ENCODE measurements around the gene FADD.
"Not testable (repeated sequence)": the region's sequence is repeated elsewhere in the genome, so short reads cannot be mapped to it uniquely, and the experiment has no call there.

The FADD gene

DNA sequence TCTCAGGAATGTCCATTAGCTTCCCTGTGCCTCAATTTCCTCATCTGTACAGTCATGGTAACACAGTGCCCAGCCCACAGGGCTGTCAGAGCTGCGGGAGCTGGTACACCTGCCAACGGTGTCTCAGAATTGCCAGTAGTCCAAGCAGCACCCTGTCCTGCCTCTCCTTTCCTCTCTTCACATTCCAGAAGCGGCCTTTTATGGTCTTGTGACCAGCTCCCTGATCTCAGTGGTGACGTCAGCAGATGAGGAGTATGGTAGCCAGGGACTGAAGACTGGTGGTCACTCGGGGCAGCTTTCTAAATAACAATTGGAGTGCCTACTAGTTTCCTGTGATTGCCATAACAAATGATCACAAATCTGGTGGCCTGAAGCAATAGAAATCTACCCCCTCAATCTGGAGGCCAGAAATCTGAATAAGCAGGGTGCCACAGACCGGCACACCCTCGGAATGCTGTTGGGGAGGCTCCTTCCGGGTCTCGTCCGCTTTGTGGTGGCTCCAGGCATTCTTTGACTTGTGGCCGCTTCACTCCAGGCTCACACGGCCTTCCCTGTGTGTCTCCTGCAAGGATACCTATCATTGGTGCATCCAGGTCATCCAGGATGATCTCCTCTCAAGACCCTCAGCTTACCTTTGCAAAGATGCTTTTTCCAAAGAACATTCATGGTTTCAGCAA lies 2.1 kb downstream of the FADD start:
- no peak for DNase-seq

GRCh38 chr11:70205766-70206165 lies 2.7 kb downstream of the FADD start:
- DNase-seq, result no peak

DNA sequence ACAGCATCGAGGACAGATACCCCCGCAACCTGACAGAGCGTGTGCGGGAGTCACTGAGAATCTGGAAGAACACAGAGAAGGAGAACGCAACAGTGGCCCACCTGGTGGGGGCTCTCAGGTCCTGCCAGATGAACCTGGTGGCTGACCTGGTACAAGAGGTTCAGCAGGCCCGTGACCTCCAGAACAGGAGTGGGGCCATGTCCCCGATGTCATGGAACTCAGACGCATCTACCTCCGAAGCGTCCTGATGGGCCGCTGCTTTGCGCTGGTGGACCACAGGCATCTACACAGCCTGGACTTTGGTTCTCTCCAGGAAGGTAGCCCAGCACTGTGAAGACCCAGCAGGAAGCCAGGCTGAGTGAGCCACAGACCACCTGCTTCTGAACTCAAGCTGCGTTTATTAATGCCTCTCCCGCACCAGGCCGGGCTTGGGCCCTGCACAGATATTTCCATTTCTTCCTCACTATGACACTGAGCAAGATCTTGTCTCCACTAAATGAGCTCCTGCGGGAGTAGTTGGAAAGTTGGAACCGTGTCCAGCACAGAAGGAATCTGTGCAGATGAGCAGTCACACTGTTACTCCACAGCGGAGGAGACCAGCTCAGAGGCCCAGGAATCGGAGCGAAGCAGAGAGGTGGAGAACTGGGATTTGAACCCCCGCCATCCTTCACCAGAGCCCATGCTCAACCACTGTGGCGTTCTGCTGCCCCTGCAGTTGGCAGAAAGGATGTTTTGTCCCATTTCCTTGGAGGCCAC lies 3.3 kb downstream of the FADD start:
- no peak for DNase-seq

- DNase-seq, result no peak
Measured at GRCh38 chr11:70206982-70207376, 3.9 kb downstream of the FADD start.

GRCh38 chr11:70207531-70208131 lies 4.5 kb downstream of the FADD start:
- no peak for DNase-seq

- DNase-seq, result no peak
Measured at GRCh38 chr11:70209391-70209912, 6.4 kb downstream of the FADD start.

- DNase-seq, result no peak
Measured at GRCh38 chr11:70210051-70210501, 7.0 kb downstream of the FADD start.

DNA sequence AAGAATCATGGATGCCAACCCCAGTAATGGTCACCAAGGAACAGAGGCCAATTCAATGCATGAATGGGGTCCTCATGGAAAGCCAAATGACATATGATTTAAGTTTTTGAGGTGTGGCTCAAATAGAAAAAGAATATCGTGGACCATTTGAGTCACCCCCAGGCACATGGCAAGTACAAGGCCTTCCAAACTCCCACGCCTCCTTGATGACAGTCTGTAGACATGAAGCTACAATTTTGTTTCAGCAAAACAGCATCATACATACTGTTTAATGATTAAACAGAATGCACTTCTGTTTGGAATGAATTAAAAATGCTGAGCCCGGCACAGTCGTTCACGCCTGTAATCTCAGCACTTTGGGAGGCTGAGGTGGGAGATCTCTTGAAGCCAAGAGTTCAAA lies 7.4 kb downstream of the FADD start:
- DNase-seq, result no peak

GRCh38 chr11:70212227-70212811 lies 9.2 kb downstream of the FADD start:
- no peak for DNase-seq

GRCh38 chr11:70217388-70217787 lies 14.3 kb downstream of the FADD start:
- DNase-seq, result not testable (repeated sequence)

- not testable (repeated sequence) for DNase-seq
Measured at GRCh38 chr11:70218076-70218475, 15.0 kb downstream of the FADD start.

DNA sequence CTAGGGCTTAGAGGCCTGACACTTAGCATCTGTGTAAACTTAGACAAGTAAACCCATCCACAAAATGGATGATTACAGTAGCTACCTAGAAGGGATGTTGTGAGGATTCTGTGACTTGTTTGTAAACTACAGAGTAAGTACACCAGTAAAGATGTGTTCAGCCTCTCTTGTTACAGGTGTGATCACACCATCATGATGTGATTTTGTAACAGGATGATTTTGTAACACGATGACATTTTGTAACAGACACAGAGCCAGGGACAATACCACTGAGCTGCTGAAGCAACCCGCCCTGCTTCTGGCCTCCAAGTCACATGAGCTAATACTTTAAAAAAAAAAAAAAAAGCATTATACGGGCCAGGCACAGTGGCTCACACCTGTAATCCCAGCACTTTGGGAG lies 17.0 kb downstream of the FADD start:
- DNase-seq, result no peak

GRCh38 chr11:70220920-70221319 lies 17.8 kb downstream of the FADD start:
- no peak for DNase-seq

GRCh38 chr11:70225681-70226177 lies 22.6 kb downstream of the FADD start:
- no peak for DNase-seq

DNA sequence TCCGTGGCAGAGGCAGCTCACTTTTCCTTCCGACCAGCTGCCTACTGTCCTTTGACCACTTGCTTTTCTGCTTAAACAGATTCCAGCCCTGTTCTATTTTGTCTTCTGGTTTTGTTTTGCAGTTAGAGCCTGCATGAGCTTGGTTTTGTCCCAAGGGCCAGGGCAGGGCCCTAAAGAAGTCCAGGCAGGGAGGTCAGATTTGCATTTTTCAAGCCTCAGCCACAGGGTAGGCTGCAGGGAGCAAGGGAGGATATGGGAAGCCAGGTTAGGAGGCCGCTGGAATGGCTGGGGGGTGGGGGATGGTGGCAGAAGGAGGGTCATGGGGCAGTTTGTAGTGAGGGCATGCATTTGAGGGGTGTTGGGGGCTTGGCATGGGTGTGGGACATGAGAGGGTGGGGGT lies 23.1 kb downstream of the FADD start:
- DNase-seq, result no peak

GRCh38 chr11:70226967-70227366 lies 23.9 kb downstream of the FADD start:
- no peak for DNase-seq

GRCh38 chr11:70229737-70230136 lies 26.6 kb downstream of the FADD start:
- no peak for DNase-seq

GRCh38 chr11:70230151-70230839 lies 27.2 kb downstream of the FADD start:
- DNase-seq, result no peak

- DNase-seq, result no peak
Measured at GRCh38 chr11:70230840-70231710, 28.0 kb downstream of the FADD start.

GRCh38 chr11:70233034-70233433 lies 29.9 kb downstream of the FADD start:
- DNase-seq, result no peak

DNA sequence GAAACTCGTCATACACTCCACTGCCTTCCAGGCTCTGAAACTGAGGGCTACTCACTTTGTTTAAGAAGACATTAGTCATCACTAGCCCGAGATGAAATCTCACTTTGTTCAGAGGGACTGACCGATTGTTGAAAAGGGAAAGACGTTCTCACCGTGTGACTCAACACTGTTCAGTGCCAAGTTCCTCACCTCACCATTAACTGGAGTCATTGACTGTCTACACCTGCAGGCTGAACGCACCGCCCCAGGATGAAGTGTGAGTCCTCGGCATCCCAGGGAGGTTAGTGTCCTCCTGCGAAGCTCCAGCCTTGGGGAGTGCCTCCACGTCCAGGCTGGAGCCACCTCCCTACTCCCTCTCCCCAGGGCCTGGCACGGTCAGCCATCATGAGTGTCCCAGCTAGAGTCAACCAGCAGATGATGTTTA lies 30.4 kb downstream of the FADD start:
- DNase-seq, result no peak

DNA sequence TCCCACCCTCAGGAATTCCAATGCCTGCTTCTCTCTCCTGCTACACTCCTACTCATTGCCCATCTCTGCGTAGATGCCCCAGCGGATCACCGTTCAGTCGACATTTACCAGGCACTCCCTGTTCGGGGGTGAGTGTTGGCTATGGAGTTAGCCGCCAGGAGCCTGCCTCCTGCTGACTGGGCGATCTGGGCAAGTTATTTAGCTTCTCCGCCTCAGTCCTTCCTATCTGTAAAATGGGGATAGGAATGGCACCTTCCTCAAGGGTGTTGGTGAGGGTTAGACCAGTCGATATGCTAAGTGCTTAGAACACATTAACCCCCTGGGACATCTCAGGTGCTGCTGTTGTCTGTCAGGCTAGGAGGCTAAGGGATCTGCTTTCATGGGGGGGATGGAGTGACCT lies 30.9 kb downstream of the FADD start:
- DNase-seq, result no peak

Data from NCI-H1048 (cell line).